Skeletal muscle tissue (tissue), 4 donors: Measurements from ENCODE around the gene ARMC3. TPM values are rescaled to one million over a fixed set of nuclear protein-coding genes. Genes with fewer than 3 reads are reported as not detected.

Experiments
- H3K27ac ChIP-seq: one replicate; pipeline ENCODE4 v1.7.0; 2013; ENCODE audit warnings: mild to moderate bottlenecking, low read depth, low read length, inconsistent platforms
- H3K27me3 ChIP-seq, 3 donors: one replicate each; pipeline ENCODE4 v1.7.0; 2013; ENCODE audit warnings: low read length in 3 of 3; ENCODE audit not compliant: control insufficient read depth in 3 of 3, insufficient read depth in 3 of 3
- H3K36me3 ChIP-seq, 3 donors: one replicate each; pipeline ENCODE4 v1.7.0; 2013; ENCODE audit warnings: low read length in 3 of 3; ENCODE audit not compliant: control insufficient read depth in 3 of 3, insufficient read depth in 3 of 3
- H3K4me1 ChIP-seq, 3 donors: one replicate each; pipeline ENCODE4 v1.7.0; 2013; ENCODE audit warnings: low read length in 3 of 3, mild to moderate bottlenecking in 3 of 3; ENCODE audit not compliant: control insufficient read depth in 3 of 3, insufficient read depth in 3 of 3
- H3K4me3 ChIP-seq, 3 donors: one replicate each; pipeline ENCODE4 v1.7.0; 2013; ENCODE audit warnings: low read length in 3 of 3
- H3K9ac ChIP-seq, 3 donors: one replicate each; pipeline ENCODE4 v1.7.0; 2013; ENCODE audit warnings: low read length in 3 of 3, mild to moderate bottlenecking in 3 of 3, moderate library complexity in 2 of 3, low read depth in 1 of 3
- H3K9me3 ChIP-seq, 3 donors: one replicate each; pipeline ENCODE4 v1.7.0; 2013; ENCODE audit warnings: low read length in 3 of 3; ENCODE audit not compliant: control insufficient read depth in 3 of 3
- total RNA-seq: library from RNA; depleted of rRNA; stranded (reverse); fragments of >200 nt; gene quantifications from one replicate; pipeline ENCODE4 v1.2.3, GENCODE V29; 2014
- donor health status: Osteomylitis.

Gene ARMC3
- total RNA-seq, 1 donor from 2014 or later: not detected

- no peaks in the 10 kb centered on the region for H3K27me3 ChIP-seq
- no peak overlapping the region for H3K27ac ChIP-seq
- H3K9me3 ChIP-seq: peaks cover 0 to 4% (median 0%) of the 10 kb centered on the region in 3 donors
- no peak overlapping the region for H3K4me3 ChIP-seq
- no peak overlapping the region for H3K9ac ChIP-seq
- H3K4me1 ChIP-seq: no peaks in the 10 kb centered on the region
- H3K36me3 ChIP-seq: no peaks in the 10 kb centered on the region
These were observed 107.7 kb downstream of the ARMC3 start for GRCh38 chr10:23035569-23035968.

- H3K9me3 ChIP-seq: peaks cover 0 to 4% (median 0%) of the 10 kb centered on the region in 3 donors
- H3K4me1 ChIP-seq: no peaks in the 10 kb centered on the region
- H3K9ac ChIP-seq: no peak overlapping the region
- H3K36me3 ChIP-seq: no peaks in the 10 kb centered on the region
- H3K4me3 ChIP-seq: no peak overlapping the region
- no peak overlapping the region for H3K27ac ChIP-seq
- H3K27me3 ChIP-seq: no peaks in the 10 kb centered on the region
These were observed 109.3 kb downstream of the ARMC3 start for GRCh38 chr10:23037152-23037551.

GRCh38 chr10:23037561-23037960 is 109.7 kb downstream of the ARMC3 start:
- Histone ChIP-seq H3K27me3 (no peaks in the 10 kb centered on the region), H3K4me1 (no peaks in the 10 kb centered on the region), H3K4me3 (no peak overlapping the region), H3K36me3 (no peaks in the 10 kb centered on the region), H3K9me3 (peaks cover 0 to 4% (median 0%) of the 10 kb centered on the region in 3 donors), H3K9ac (no peak overlapping the region), H3K27ac (no peak overlapping the region)

GRCh38 chr10:23038172-23038571 is 110.3 kb downstream of the ARMC3 start:
- peaks cover 0 to 4% (median 2%) of the 10 kb centered on the region in 3 donors for H3K9me3 ChIP-seq
- H3K27ac ChIP-seq: no peak overlapping the region
- no peak overlapping the region for H3K9ac ChIP-seq
- H3K27me3 ChIP-seq: no peaks in the 10 kb centered on the region
- no peak overlapping the region for H3K4me3 ChIP-seq
- no peaks in the 10 kb centered on the region for H3K4me1 ChIP-seq
- no peaks in the 10 kb centered on the region for H3K36me3 ChIP-seq

- H3K4me1 ChIP-seq: no peaks in the 10 kb centered on the region
- H3K9ac ChIP-seq: no peak overlapping the region
- H3K27ac ChIP-seq: no peak overlapping the region
- no peaks in the 10 kb centered on the region for H3K27me3 ChIP-seq
- peaks cover 0 to 4% (median 2%) of the 10 kb centered on the region in 3 donors for H3K9me3 ChIP-seq
- no peaks in the 10 kb centered on the region for H3K36me3 ChIP-seq
- no peak overlapping the region for H3K4me3 ChIP-seq
These were observed 112.1 kb downstream of the ARMC3 start for GRCh38 chr10:23040002-23040401.

- Histone ChIP-seq H3K36me3 (no peaks in the 10 kb centered on the region), H3K4me3 (no peak overlapping the region), H3K9ac (no peak overlapping the region), H3K4me1 (no peaks in the 10 kb centered on the region), H3K27me3 (peaks cover 0 to 4% (median 0%) of the 10 kb centered on the region in 3 donors), H3K9me3 (peaks cover 0 to 2% (median 0%) of the 10 kb centered on the region in 3 donors), H3K27ac (no peak overlapping the region)
These were observed 118.2 kb downstream of the ARMC3 start for GRCh38 chr10:23046027-23046426.

GRCh38 chr10:23047201-23048050 is 119.6 kb downstream of the ARMC3 start:
- Histone ChIP-seq H3K27ac (no peak overlapping the region), H3K9ac (no peak overlapping the region), H3K4me1 (peaks cover 0 to 7% (median 0%) of the 10 kb centered on the region in 3 donors), H3K9me3 (peaks cover 0 to 2% (median 0%) of the 10 kb centered on the region in 3 donors), H3K36me3 (no peaks in the 10 kb centered on the region), H3K4me3 (no peak overlapping the region), H3K27me3 (peaks cover 0 to 4% (median 0%) of the 10 kb centered on the region in 3 donors)

GRCh38 chr10:23048191-23048590 is 120.3 kb downstream of the ARMC3 start:
- Histone ChIP-seq H3K4me1 (peaks cover 0 to 7% (median 0%) of the 10 kb centered on the region in 3 donors), H3K4me3 (no peak overlapping the region), H3K36me3 (no peaks in the 10 kb centered on the region), H3K27me3 (peaks cover 0 to 4% (median 0%) of the 10 kb centered on the region in 3 donors), H3K9ac (no peak overlapping the region), H3K9me3 (no peaks in the 10 kb centered on the region), H3K27ac (no peak overlapping the region)

GRCh38 chr10:23051278-23051677 is 123.4 kb downstream of the ARMC3 start:
- no peak overlapping the region for H3K4me3 ChIP-seq
- H3K27ac ChIP-seq: no peak overlapping the region
- no peaks in the 10 kb centered on the region for H3K36me3 ChIP-seq
- H3K4me1 ChIP-seq: peaks cover 0 to 7% (median 0%) of the 10 kb centered on the region in 3 donors
- H3K9me3 ChIP-seq: no peaks in the 10 kb centered on the region
- no peak overlapping the region for H3K9ac ChIP-seq
- no peaks in the 10 kb centered on the region for H3K27me3 ChIP-seq

GRCh38 chr10:23051855-23052331 is 124.0 kb downstream of the ARMC3 start:
- Histone ChIP-seq H3K27ac (no peak overlapping the region), H3K9me3 (no peaks in the 10 kb centered on the region)

More at GRCh38 chr10:23051855-23052331, 124.0 kb downstream of the ARMC3 start:
- H3K4me1 ChIP-seq: peaks cover 0 to 7% (median 0%) of the 10 kb centered on the region in 3 donors
- H3K4me3 ChIP-seq: no peak overlapping the region
- no peaks in the 10 kb centered on the region for H3K27me3 ChIP-seq
- no peak overlapping the region for H3K9ac ChIP-seq
- H3K36me3 ChIP-seq: no peaks in the 10 kb centered on the region
